ENCODE measurements around the gene CTNNA3.

Gene CTNNA3

DNA sequence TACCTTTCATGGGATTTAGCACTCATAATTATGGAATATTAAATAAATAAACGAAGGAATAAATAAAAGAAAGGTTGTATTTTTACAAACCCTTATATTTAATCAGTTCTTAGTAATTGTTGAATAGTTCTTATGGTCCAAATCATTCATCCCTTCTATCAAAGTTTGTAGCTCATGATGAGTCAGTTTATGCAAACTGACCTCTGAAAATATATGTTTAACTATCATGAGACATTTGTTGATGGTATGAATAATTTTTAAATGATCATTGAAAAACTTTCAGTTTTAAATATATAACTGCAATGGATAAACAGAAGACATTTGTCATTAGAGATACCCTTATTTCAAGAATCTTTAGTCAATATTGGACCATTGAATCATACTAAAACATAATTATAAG is 1181.3 kb downstream of the CTNNA3 start:
- Histone ChIP-seq H3K9me3 (ENCODE audit: control insufficient read depth, low read depth, low read length) (no peaks in the 10 kb centered on the region), H3K27me3 (ENCODE audit: control insufficient read depth, insufficient read depth, low read length) (no peaks in the 10 kb centered on the region), H3K4me3 (ENCODE audit: low read length) (no peak overlapping the region), H3K27ac (ENCODE audit: low read length) (no peak overlapping the region), H3K9ac (ENCODE audit: low read length) (no peak overlapping the region), H3K36me3 (ENCODE audit: control insufficient read depth, low read depth, low read length) (no peaks in the 10 kb centered on the region), H3K4me1 (ENCODE audit: control insufficient read depth, low read depth, low read length) (no peaks in the 10 kb centered on the region)

DNA sequence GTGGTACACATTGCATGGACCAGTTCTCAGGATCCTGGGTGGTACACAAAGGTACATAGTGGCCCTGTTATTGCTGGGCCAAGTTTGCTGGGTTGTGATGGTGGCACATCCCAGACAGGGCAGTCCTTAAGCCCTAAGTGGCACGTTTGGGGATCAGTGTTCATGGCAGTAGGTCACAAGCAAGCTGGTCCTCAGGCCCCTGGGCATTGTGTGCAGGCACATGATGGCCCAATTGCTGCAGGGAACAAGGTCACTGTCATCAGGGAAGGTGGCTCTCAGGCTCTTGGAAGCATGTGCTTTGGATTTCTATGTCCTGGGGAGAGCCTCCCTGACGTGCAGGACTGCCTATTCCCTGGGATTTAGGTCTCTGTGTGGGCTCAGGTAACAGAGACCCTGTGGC is 1182.5 kb downstream of the CTNNA3 start:
- Histone ChIP-seq H3K4me3 (ENCODE audit: low read length) (no peak overlapping the region), H3K27ac (ENCODE audit: low read length) (no peak overlapping the region), H3K9me3 (ENCODE audit: control insufficient read depth, low read depth, low read length) (no peaks in the 10 kb centered on the region), H3K4me1 (ENCODE audit: control insufficient read depth, low read depth, low read length) (no peaks in the 10 kb centered on the region), H3K27me3 (ENCODE audit: control insufficient read depth, insufficient read depth, low read length) (no peaks in the 10 kb centered on the region), H3K36me3 (ENCODE audit: control insufficient read depth, low read depth, low read length) (no peaks in the 10 kb centered on the region), H3K9ac (ENCODE audit: low read length) (no peak overlapping the region)

DNA sequence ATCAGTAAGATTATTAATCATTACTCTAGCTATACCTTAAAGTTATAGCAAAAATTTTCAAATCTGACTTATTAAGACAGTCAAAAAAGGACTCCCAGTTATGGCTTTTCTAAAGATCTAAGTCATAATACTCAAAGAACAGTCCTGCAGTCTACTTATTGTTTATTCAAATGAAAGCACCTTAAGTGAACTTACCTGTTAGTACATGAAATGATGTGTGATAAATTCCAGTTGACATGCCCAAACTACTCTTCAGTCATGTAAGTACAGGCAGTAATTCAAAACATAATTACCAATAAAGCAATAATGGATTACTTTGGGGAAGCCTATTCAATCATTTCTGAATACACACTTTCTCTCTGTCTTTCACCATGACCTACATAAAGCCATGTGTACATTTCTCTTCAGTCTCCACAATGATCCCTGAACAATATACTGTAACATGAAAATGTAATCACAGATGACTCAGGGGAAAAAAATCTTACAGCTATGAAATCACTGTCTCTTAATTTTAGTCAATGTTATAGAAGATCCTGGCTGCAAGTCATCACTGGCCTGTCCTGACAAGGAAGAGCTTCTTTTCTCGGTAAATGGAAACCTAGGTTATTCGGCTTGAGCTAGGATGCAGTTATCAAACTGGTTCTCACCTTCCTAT is 1190.9 kb downstream of the CTNNA3 start:
- H3K27me3 ChIP-seq (ENCODE audit: control insufficient read depth, insufficient read depth, low read length) = no peaks in the 10 kb centered on the region
- H3K27ac ChIP-seq (ENCODE audit: low read length) = no peak overlapping the region
- H3K9ac ChIP-seq (ENCODE audit: low read length) = no peak overlapping the region
- no peaks in the 10 kb centered on the region for H3K4me1 ChIP-seq (ENCODE audit: control insufficient read depth, low read depth, low read length)
- H3K9me3 ChIP-seq (ENCODE audit: control insufficient read depth, low read depth, low read length) = no peaks in the 10 kb centered on the region
- H3K36me3 ChIP-seq (ENCODE audit: control insufficient read depth, low read depth, low read length) = no peaks in the 10 kb centered on the region
- no peak overlapping the region for H3K4me3 ChIP-seq (ENCODE audit: low read length)

- Histone ChIP-seq H3K27me3 (ENCODE audit: control insufficient read depth, insufficient read depth, low read length) (no peaks in the 10 kb centered on the region), H3K4me3 (ENCODE audit: low read length) (no peak overlapping the region), H3K36me3 (ENCODE audit: control insufficient read depth, low read depth, low read length) (no peaks in the 10 kb centered on the region), H3K4me1 (ENCODE audit: control insufficient read depth, low read depth, low read length) (no peaks in the 10 kb centered on the region), H3K9me3 (ENCODE audit: control insufficient read depth, low read depth, low read length) (no peaks in the 10 kb centered on the region), H3K9ac (ENCODE audit: low read length) (no peak overlapping the region), H3K27ac (ENCODE audit: low read length) (no peak overlapping the region)
Observed at GRCh38 chr10:66501356-66501755, 1194.6 kb downstream of the CTNNA3 start.

- no peak overlapping the region for H3K9ac ChIP-seq (ENCODE audit: low read length)
Observed at GRCh38 chr10:66483966-66484365, 1212.0 kb downstream of the CTNNA3 start.

GRCh38 chr10:66472156-66472555 is 1223.8 kb downstream of the CTNNA3 start:
- Histone ChIP-seq H3K27ac (ENCODE audit: low read length) (no peak overlapping the region), H3K4me3 (ENCODE audit: low read length) (no peak overlapping the region), H3K4me1 (ENCODE audit: control insufficient read depth, low read depth, low read length) (peaks cover 5% of the 10 kb centered on the region), H3K36me3 (ENCODE audit: control insufficient read depth, low read depth, low read length) (no peaks in the 10 kb centered on the region), H3K9me3 (ENCODE audit: control insufficient read depth, low read depth, low read length) (no peaks in the 10 kb centered on the region), H3K27me3 (ENCODE audit: control insufficient read depth, insufficient read depth, low read length) (no peaks in the 10 kb centered on the region), H3K9ac (ENCODE audit: low read length) (no peak overlapping the region)

More at GRCh38 chr10:66483966-66484365, 1212.0 kb downstream of the CTNNA3 start:
- no peak overlapping the region for H3K27ac ChIP-seq (ENCODE audit: low read length)
- H3K4me3 ChIP-seq (ENCODE audit: low read length) = no peak overlapping the region
- no peaks in the 10 kb centered on the region for H3K9me3 ChIP-seq (ENCODE audit: control insufficient read depth, low read depth, low read length)
- H3K27me3 ChIP-seq (ENCODE audit: control insufficient read depth, insufficient read depth, low read length) = no peaks in the 10 kb centered on the region
- H3K4me1 ChIP-seq (ENCODE audit: control insufficient read depth, low read depth, low read length) = no peaks in the 10 kb centered on the region
- H3K36me3 ChIP-seq (ENCODE audit: control insufficient read depth, low read depth, low read length) = no peaks in the 10 kb centered on the region

GRCh38 chr10:66467042-66467441 is 1229.0 kb downstream of the CTNNA3 start:
- H3K9me3 ChIP-seq (ENCODE audit: control insufficient read depth, low read depth, low read length) = no peaks in the 10 kb centered on the region
- no peak overlapping the region for H3K27ac ChIP-seq (ENCODE audit: low read length)
- H3K4me3 ChIP-seq (ENCODE audit: low read length) = no peak overlapping the region
- no peaks in the 10 kb centered on the region for H3K36me3 ChIP-seq (ENCODE audit: control insufficient read depth, low read depth, low read length)
- H3K27me3 ChIP-seq (ENCODE audit: control insufficient read depth, insufficient read depth, low read length) = no peaks in the 10 kb centered on the region
- H3K9ac ChIP-seq (ENCODE audit: low read length) = no peak overlapping the region
- H3K4me1 ChIP-seq (ENCODE audit: control insufficient read depth, low read depth, low read length) = peaks cover 5% of the 10 kb centered on the region

DNA sequence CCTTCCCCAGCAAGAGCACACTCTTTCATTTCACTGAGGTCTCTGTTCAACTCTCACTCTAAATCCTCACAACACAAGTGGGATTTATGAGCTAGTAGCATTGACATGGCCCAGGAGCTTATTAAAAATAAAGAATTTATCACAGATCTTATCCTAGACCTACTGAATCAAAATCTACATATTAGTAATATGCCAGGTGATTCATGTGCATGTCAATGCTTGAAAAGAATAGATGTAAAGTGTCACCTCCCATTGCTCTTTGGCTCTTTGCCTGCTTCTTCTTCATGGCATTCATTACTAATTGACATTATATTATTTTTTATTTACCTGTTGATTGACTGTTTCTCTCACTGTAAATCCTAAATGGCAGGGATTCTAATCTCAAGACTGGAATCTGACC is 1229.4 kb downstream of the CTNNA3 start:
- Histone ChIP-seq H3K36me3 (ENCODE audit: control insufficient read depth, low read depth, low read length) (no peaks in the 10 kb centered on the region), H3K27ac (ENCODE audit: low read length) (no peak overlapping the region), H3K4me3 (ENCODE audit: low read length) (no peak overlapping the region), H3K4me1 (ENCODE audit: control insufficient read depth, low read depth, low read length) (peaks cover 5% of the 10 kb centered on the region), H3K9me3 (ENCODE audit: control insufficient read depth, low read depth, low read length) (no peaks in the 10 kb centered on the region), H3K27me3 (ENCODE audit: control insufficient read depth, insufficient read depth, low read length) (no peaks in the 10 kb centered on the region), H3K9ac (ENCODE audit: low read length) (no peak overlapping the region)

DNA sequence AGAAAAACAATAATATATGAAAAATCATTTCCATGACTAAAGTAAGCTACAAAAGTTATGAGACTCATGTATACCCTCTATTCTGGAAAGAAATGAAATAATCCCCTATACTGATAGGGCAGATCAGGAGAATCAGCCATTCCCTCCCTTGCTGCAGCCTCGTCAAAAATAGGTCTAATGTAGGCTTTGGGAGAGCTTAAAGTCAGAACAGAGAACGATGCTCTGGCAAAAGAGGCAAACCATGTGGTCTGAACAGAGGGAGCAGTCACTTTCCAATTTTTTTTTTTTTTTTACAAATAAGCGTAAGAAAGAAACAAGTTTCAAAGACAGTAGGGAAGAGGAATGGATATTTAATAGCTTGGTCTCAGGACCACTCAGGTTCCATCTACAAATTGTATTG is 1232.4 kb downstream of the CTNNA3 start:
- no peak overlapping the region for H3K27ac ChIP-seq (ENCODE audit: low read length)
- no peaks in the 10 kb centered on the region for H3K9me3 ChIP-seq (ENCODE audit: control insufficient read depth, low read depth, low read length)
- H3K36me3 ChIP-seq (ENCODE audit: control insufficient read depth, low read depth, low read length) = no peaks in the 10 kb centered on the region

DNA sequence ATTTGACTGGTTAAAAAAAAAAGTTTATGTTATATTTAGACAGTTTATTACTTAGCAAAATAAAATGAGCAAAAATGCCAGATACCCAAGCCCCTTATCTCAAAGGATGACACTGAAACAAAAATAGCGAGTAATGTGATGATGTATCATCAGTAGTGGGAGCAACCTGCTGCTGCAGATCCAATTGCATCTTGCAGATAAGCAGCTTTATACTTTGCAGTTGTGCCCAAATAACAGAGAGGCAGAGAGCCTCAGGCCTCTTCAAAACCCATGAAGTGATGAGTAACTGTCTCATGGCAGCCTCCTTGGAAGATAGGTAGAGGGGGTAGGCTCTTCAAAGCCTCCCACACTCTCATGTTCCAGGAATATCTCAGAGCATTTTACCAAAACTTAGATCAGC is 1238.4 kb downstream of the CTNNA3 start:
- Histone ChIP-seq H3K4me3 (ENCODE audit: low read length) (no peak overlapping the region), H3K4me1 (ENCODE audit: control insufficient read depth, low read depth, low read length) (no peaks in the 10 kb centered on the region), H3K27me3 (ENCODE audit: control insufficient read depth, insufficient read depth, low read length) (no peaks in the 10 kb centered on the region), H3K9me3 (ENCODE audit: control insufficient read depth, low read depth, low read length) (no peaks in the 10 kb centered on the region), H3K36me3 (ENCODE audit: control insufficient read depth, low read depth, low read length) (no peaks in the 10 kb centered on the region), H3K9ac (ENCODE audit: low read length) (no peak overlapping the region), H3K27ac (ENCODE audit: low read length) (no peak overlapping the region)

More for the DNA sequence above, 1232.4 kb downstream of the CTNNA3 start:
- Histone ChIP-seq H3K4me3 (ENCODE audit: low read length) (no peak overlapping the region), H3K9ac (ENCODE audit: low read length) (no peak overlapping the region), H3K4me1 (ENCODE audit: control insufficient read depth, low read depth, low read length) (no peaks in the 10 kb centered on the region), H3K27me3 (ENCODE audit: control insufficient read depth, insufficient read depth, low read length) (no peaks in the 10 kb centered on the region)

DNA sequence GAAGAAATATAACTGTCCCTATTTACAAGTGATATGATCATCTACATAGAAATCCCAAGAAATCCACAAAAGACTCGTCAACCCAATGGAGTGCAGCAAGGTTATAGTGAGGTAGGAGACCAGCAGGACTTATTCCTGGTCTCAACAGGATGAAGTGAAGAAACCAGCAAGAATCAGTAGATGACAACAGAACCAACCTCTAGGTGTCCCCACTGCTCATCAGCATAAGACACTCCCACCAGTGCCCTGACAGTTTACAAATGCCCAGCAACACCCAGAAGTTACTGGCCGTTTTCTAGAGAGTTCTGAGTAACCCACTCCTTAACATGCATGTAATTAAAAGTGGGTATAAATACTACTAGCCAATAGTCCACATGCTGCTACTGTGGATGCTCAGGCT is 1240.7 kb downstream of the CTNNA3 start:
- Histone ChIP-seq H3K9ac (ENCODE audit: low read length) (no peak overlapping the region), H3K27me3 (ENCODE audit: control insufficient read depth, insufficient read depth, low read length) (no peaks in the 10 kb centered on the region), H3K9me3 (ENCODE audit: control insufficient read depth, low read depth, low read length) (no peaks in the 10 kb centered on the region), H3K36me3 (ENCODE audit: control insufficient read depth, low read depth, low read length) (no peaks in the 10 kb centered on the region), H3K4me1 (ENCODE audit: control insufficient read depth, low read depth, low read length) (no peaks in the 10 kb centered on the region), H3K4me3 (ENCODE audit: low read length) (no peak overlapping the region), H3K27ac (ENCODE audit: low read length) (no peak overlapping the region)

GRCh38 chr10:66440568-66440967 is 1255.4 kb downstream of the CTNNA3 start:
- Histone ChIP-seq H3K4me3 (ENCODE audit: low read length) (no peak overlapping the region), H3K9me3 (ENCODE audit: control insufficient read depth, low read depth, low read length) (no peaks in the 10 kb centered on the region), H3K36me3 (ENCODE audit: control insufficient read depth, low read depth, low read length) (no peaks in the 10 kb centered on the region), H3K27ac (ENCODE audit: low read length) (no peak overlapping the region), H3K4me1 (ENCODE audit: control insufficient read depth, low read depth, low read length) (no peaks in the 10 kb centered on the region), H3K9ac (ENCODE audit: low read length) (no peak overlapping the region), H3K27me3 (ENCODE audit: control insufficient read depth, insufficient read depth, low read length) (no peaks in the 10 kb centered on the region)
